PC-3 (cell line): Measurements from ENCODE around the gene TGFB1I1. TPM values are rescaled to one million over a fixed set of nuclear protein-coding genes. Genes with fewer than 3 reads are reported as not detected.
"Not testable (repeated sequence)": the region's sequence is repeated elsewhere in the genome, so short reads cannot be mapped to it uniquely, and the experiment has no call there.

Experiments
- ATAC-seq: fragments of 200-7000 bp; cut with Tn5 transposase; 2 replicates; pipeline ENCODE4 v1.9.1; 2020; ENCODE audit warnings: mild to moderate bottlenecking, moderate library complexity
- BruUV-seq: library from RNA; stranded (reverse); fragments of 400-500 nt; replicated peaks from 2 replicates; lab custom pipeline; 2021; lab: Mats Ljungman, UMichigan
- CTCF ChIA-PET: fragments of 300-600 bp; sonication (Branson Sonifier 250); formaldehyde crosslinking; loops from one replicate; lab custom pipeline; 2022; ENCODE audit warnings: antibody characterized with exemption; lab: Charles Lee
- POLR2A ChIA-PET: fragments of 300-600 bp; sonication (Branson Sonifier 250); formaldehyde crosslinking; loops from one replicate; lab custom pipeline; 2022; ENCODE audit warnings: antibody characterized with exemption; ENCODE audit not compliant: unreplicated experiment; lab: Charles Lee
- DNase-seq: peaks from one replicate; pipeline ENCODE4 v3.0.0-alpha.2; 2015
- H2AFZ ChIP-seq: fragments of 300-600 bp; sonication (generic); 2 replicates; pipeline ENCODE4 v1.6.0; 2016; ENCODE audit warnings: antibody characterized with exemption, low read length
- H3F3A ChIP-seq: fragments of 300-600 bp; sonication (generic); one replicate; pipeline ENCODE4 v1.6.0; 2017; ENCODE audit warnings: antibody characterized with exemption, low read length, control low read depth, mild to moderate bottlenecking; ENCODE audit not compliant: unreplicated experiment
- H3K27ac ChIP-seq: fragments of 300-600 bp; sonication (generic); 2 replicates; pipeline ENCODE4 v1.5.1; 2016; ENCODE audit warnings: mild to moderate bottlenecking, low read length
- H3K27me3 ChIP-seq: fragments of 300-600 bp; sonication (generic); 2 replicates; pipeline ENCODE4 v1.6.1; 2016; ENCODE audit warnings: low read length, mixed read lengths
- H3K36me3 ChIP-seq: fragments of 300-600 bp; sonication (generic); 2 replicates; pipeline ENCODE4 v1.6.1; 2016; ENCODE audit warnings: low read depth, mixed run types, low read length, mixed read lengths
- H3K4me1 ChIP-seq: fragments of 300-600 bp; sonication (generic); 2 replicates; pipeline ENCODE4 v1.5.1; 2016; ENCODE audit warnings: low read length; ENCODE audit not compliant: insufficient read depth
- H3K4me2 ChIP-seq: fragments of 300-600 bp; sonication (generic); 2 replicates; pipeline ENCODE4 v1.6.0; 2016; ENCODE audit warnings: low read length
- H3K4me3 ChIP-seq: fragments of 300-600 bp; sonication (generic); 2 replicates; pipeline ENCODE4 v1.5.1; 2016; ENCODE audit warnings: mild to moderate bottlenecking, low read length, mixed read lengths
- H3K79me2 ChIP-seq: fragments of 300-600 bp; sonication (generic); 2 replicates; pipeline ENCODE4 v1.6.1; 2017; ENCODE audit warnings: low read length, mixed read lengths
- H3K9ac ChIP-seq: fragments of 300-600 bp; sonication (generic); 2 replicates; pipeline ENCODE4 v1.6.0; 2016; ENCODE audit warnings: mild to moderate bottlenecking, low read length
- H3K9me2 ChIP-seq: fragments of 300-600 bp; sonication (generic); replicated peaks from 2 replicates; pipeline ENCODE4 v1.6.1; 2016; ENCODE audit warnings: mixed run types, low read length, mixed read lengths
- H3K9me3 ChIP-seq: fragments of 300-600 bp; sonication (generic); 2 replicates; pipeline ENCODE4 v1.6.1; 2016; ENCODE audit warnings: low read length, mixed read lengths
- H4K20me1 ChIP-seq: fragments of 300-600 bp; sonication (generic); 2 replicates; pipeline ENCODE4 v1.6.1; 2016; ENCODE audit warnings: low read length, mixed read lengths
- EZH2 ChIP-seq: fragments of 300-600 bp; sonication (generic); IDR thresholded peaks from one replicate; pipeline ENCODE4 v1.6.1; 2017; ENCODE audit warnings: antibody characterized with exemption, mild to moderate bottlenecking, low read length; ENCODE audit not compliant: unreplicated experiment
- EZH2phosphoT487 ChIP-seq: fragments of 300-600 bp; sonication (generic); IDR thresholded peaks from 2 replicates; pipeline ENCODE4 v1.6.1; 2018; ENCODE audit warnings: mild to moderate bottlenecking, antibody characterized with exemption, low read length, borderline replicate concordance
- intact Hi-C: fragments of 100-400 bp; cut with micrococcal nuclease; formaldehyde crosslinking; loops from 2 replicates; pipeline ENCODE4 v1.9.0; 2023
- total RNA-seq: library from RNA; depleted of rRNA; stranded (reverse); fragments of >200 nt; gene quantifications from 2 replicates; pipeline ENCODE4 v1.2.3, GENCODE V29; 2014
- TF ChIP-seq, protein P1 (sequence below): fragments of 300-600 bp; sonication (generic); conservative IDR thresholded peaks from 2 replicates; pipeline ENCODE4 v1.5.1; 2017; ENCODE audit warnings: antibody characterized with exemption, low read depth, mild to moderate bottlenecking, low read length

TGFB1I1 gene
- total RNA-seq, 1 experiment from 2014 or later: 11.2 TPM

DNA sequence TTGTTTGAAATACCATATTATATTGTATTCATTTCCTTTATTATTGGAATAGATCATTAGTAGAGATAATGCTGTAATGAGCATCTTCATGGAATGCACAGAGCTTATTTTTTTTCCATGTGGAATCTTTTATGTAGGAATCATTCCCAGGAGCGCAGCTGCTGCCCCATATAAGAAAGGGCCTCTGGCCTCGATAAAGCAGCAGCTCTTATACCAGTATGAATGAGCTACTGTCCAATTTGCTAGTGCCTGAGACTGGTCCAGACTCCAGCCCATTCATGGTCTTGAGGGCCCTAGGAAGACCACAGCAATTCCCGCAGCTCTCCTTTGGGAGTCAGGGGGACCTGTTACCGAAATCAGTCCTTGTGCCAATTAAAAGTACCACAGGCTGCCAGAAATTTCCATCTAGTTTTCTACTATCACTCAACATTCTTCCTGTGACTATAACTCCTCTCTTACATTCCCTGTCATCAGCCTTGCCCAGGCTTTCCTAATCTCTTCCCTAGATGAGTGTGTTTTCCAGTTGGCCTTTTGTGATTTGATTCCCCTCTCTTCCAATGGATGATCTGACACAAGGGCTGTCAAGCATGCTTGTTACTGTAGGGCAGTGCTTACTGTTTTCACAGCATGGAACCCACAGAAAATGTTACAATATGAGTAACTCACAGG, 31.3 kb upstream of the TGFB1I1 start:
- H4K20me1 ChIP-seq: no peaks in the 10 kb centered on the region
- H3K79me2 ChIP-seq: no peaks in the 10 kb centered on the region
- DNase-seq: no peak
- no peak overlapping the region for H3K9ac ChIP-seq
- H3F3A ChIP-seq: no peaks in the 10 kb centered on the region
- ChIA-PET CTCF (no interaction called here), POLR2A (no interaction called here)
- H3K27ac ChIP-seq: no peak overlapping the region
- TF ChIP-seq EZH2 (no peak), EZH2phosphoT487 (no peak)
- TF ChIP-seq, protein P1, sequence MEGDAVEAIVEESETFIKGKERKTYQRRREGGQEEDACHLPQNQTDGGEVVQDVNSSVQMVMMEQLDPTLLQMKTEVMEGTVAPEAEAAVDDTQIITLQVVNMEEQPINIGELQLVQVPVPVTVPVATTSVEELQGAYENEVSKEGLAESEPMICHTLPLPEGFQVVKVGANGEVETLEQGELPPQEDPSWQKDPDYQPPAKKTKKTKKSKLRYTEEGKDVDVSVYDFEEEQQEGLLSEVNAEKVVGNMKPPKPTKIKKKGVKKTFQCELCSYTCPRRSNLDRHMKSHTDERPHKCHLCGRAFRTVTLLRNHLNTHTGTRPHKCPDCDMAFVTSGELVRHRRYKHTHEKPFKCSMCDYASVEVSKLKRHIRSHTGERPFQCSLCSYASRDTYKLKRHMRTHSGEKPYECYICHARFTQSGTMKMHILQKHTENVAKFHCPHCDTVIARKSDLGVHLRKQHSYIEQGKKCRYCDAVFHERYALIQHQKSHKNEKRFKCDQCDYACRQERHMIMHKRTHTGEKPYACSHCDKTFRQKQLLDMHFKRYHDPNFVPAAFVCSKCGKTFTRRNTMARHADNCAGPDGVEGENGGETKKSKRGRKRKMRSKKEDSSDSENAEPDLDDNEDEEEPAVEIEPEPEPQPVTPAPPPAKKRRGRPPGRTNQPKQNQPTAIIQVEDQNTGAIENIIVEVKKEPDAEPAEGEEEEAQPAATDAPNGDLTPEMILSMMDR: no peak
- no peak overlapping the region for H3K4me2 ChIP-seq
- H3K9me3 ChIP-seq: no peaks in the 10 kb centered on the region
- no peak overlapping the region for H2AFZ ChIP-seq
- H3K36me3 ChIP-seq: no peaks in the 10 kb centered on the region
- H3K4me3 ChIP-seq: no peak overlapping the region
- ATAC-seq: no peak
- intact Hi-C loops: loop anchor here (5.0 kb wide), 2 partner anchors 298 to 458 kb away; no protein-coding TSS in a partner anchor
- no peaks in the 10 kb centered on the region for H3K27me3 ChIP-seq
- BruUV-seq: no TSS peak
- H3K4me1 ChIP-seq: no peaks in the 10 kb centered on the region
- H3K9me2 ChIP-seq: no peaks in the 10 kb centered on the region

DNA sequence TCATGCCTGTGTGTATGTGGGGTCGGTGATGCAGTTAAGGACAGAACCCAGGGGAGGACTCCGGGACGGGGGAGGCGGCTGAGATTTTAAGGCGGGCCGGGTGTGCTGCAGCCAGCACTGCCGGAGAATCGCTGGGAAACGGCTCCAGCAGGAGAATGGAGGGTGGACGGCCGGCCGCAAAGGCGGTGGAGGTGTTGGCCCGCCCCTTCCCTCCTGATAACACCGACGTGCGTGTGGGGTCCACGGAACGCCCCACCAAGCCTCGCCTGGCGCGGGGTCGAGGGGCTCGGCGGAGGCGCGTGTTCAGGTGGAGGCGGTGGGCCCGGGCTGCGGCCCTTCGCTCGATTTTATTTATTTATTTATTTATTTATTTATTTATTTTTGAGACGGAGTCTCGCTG, 30.0 kb upstream of the TGFB1I1 start:
- TF ChIP-seq EZH2phosphoT487: no peak
- TF ChIP-seq, protein P1: no peak
- no peak for TF ChIP-seq EZH2
- ATAC-seq (no peak), DNase-seq (no peak)
- Histone ChIP-seq H4K20me1 (no peaks in the 10 kb centered on the region), H3K9ac (no peak overlapping the region), H3K27me3 (no peaks in the 10 kb centered on the region), H3K9me3 (no peaks in the 10 kb centered on the region), H3K9me2 (no peaks in the 10 kb centered on the region), H2AFZ (no peak overlapping the region), H3K4me3 (no peak overlapping the region), H3F3A (no peaks in the 10 kb centered on the region), H3K4me2 (no peak overlapping the region), H3K36me3 (no peaks in the 10 kb centered on the region), H3K79me2 (no peaks in the 10 kb centered on the region), H3K27ac (no peak overlapping the region), H3K4me1 (no peaks in the 10 kb centered on the region)
- BruUV-seq: no TSS peak
- intact Hi-C loops: loop anchor here (5.0 kb wide), 2 partner anchors 300 to 460 kb away; no protein-coding TSS in a partner anchor
- ChIA-PET CTCF (interaction anchor here (0.5 kb wide), 1 partner anchor 492 kb away, joined by 4 read pairs; no protein-coding TSS in a partner anchor), POLR2A (no interaction called here)

GRCh38 chr16:31445931-31446330, 26.0 kb upstream of the TGFB1I1 start:
- H3K4me3 ChIP-seq, H3F3A ChIP-seq, H3K79me2 ChIP-seq, H3K27ac ChIP-seq, intact Hi-C loops, H3K27me3 ChIP-seq, H3K9me2 ChIP-seq, H3K36me3 ChIP-seq, H2AFZ ChIP-seq, CTCF ChIA-PET, H3K9ac ChIP-seq, H3K4me2 ChIP-seq, H3K4me1 ChIP-seq, DNase-seq, H3K9me3 ChIP-seq, H4K20me1 ChIP-seq, BruUV-seq, POLR2A ChIA-PET, ATAC-seq: not testable (repeated sequence)
